Tibial nerve (tissue), 4 donors: ENCODE results near the gene GPR26. TPM values are rescaled to one million over a fixed set of nuclear protein-coding genes. Genes with fewer than 3 reads are reported as not detected.

Experiments used
- DNase-seq, 2 donors: peaks; one replicate each; pipeline ENCODE4 v3.0.0-alpha.2; 2019; ENCODE audit warnings: low spot score in 2 of 2
- H3K27ac ChIP-seq, 4 donors: fragments of 200-600 bp; sonication (generic) in 3 of 4; one replicate each; pipeline ENCODE4 v1.5.1; 2017 to 2019; ENCODE audit warnings: mild to moderate bottlenecking in 1 of 4
- H3K27me3 ChIP-seq, 2 donors: fragments of 200-600 bp; sonication (generic) in 1 of 2; one replicate each; pipeline versions ENCODE4 v1.5.1 to v1.6.0; 2017 to 2019
- H3K36me3 ChIP-seq, 3 donors: fragments of 200-600 bp; sonication (generic); one replicate each; pipeline ENCODE4 v1.5.1; 2018 to 2019
- H3K4me1 ChIP-seq, 4 donors: fragments of 200-600 bp; sonication (generic) in 3 of 4; one replicate each; pipeline ENCODE4 v1.5.1; 2017 to 2019
- H3K4me3 ChIP-seq, 4 donors: fragments of 200-600 bp; sonication (generic) in 3 of 4; one replicate each; pipeline ENCODE4 v1.5.1; 2017 to 2019; ENCODE audit warnings: mild to moderate bottlenecking in 1 of 4, moderate library complexity in 1 of 4
- H3K9me3 ChIP-seq, 4 donors: fragments of 200-600 bp; sonication (generic) in 3 of 4; one replicate each; pipeline ENCODE4 v1.5.1; 2017 to 2019
- CTCF ChIP-seq, 5 experiments: fragments of 200-600 bp in 3 of 5; fragments of 450-650 bp in 2 of 5; sonication (generic) in 3 of 5; IDR thresholded peaks; one replicate each; pipeline ENCODE4 v1.5.1; 2016 to 2019; ENCODE audit warnings: antibody characterized with exemption in 5 of 5, mild to moderate bottlenecking in 3 of 5, moderate library complexity in 2 of 5
- EP300 ChIP-seq, 2 donors: sonication (generic); formaldehyde crosslinking; IDR thresholded peaks; one replicate each; pipeline ENCODE4 v1.6.1; 2017; ENCODE audit warnings: antibody characterized with exemption in 2 of 2, mild to moderate bottlenecking in 1 of 2
- POLR2A ChIP-seq, 2 donors: fragments of 450-650 bp; IDR thresholded peaks; one replicate each; pipeline ENCODE4 v1.6.1; 2017; ENCODE audit warnings: antibody characterized with exemption in 2 of 2, mild to moderate bottlenecking in 2 of 2, moderate library complexity in 2 of 2
- WGBS, 2 donors: methylation state at CpG; one replicate each; pipeline ENCODE4 v1.1.5; 2018; 5-methylcytosine and 5-hydroxymethylcytosine counted together
- total RNA-seq, 4 donors: library from RNA; depleted of rRNA; stranded (reverse); fragments of >200 nt; gene quantifications; one replicate each; pipeline ENCODE4 v1.1.0, GENCODE V29; 2016

GPR26 gene
- total RNA-seq, 4 donors from 2014 or later: not detected

- Histone ChIP-seq H3K27me3 (no peaks in the 10 kb centered on the region), H3K9me3 (no peaks in the 10 kb centered on the region), H3K36me3 (no peaks in the 10 kb centered on the region), H3K4me1 (no peaks in the 10 kb centered on the region), H3K27ac (no peak overlapping the region), H3K4me3 (no peak overlapping the region)
- TF ChIP-seq CTCF (IDR thresholded peaks at IDR 0.05): no peak
- no peak for TF ChIP-seq POLR2A (IDR thresholded peaks at IDR 0.05)
- no peak for TF ChIP-seq EP300 (IDR thresholded peaks at IDR 0.05)
- WGBS, 2 donors: 71 to 86% methylated on average over 9 of the region's 9 CpGs
- DNase-seq: no peak
Observed at GRCh38 chr10:123681285-123681684, 15.1 kb downstream of the GPR26 start.

GRCh38 chr10:123682477-123682876 is 16.3 kb downstream of the GPR26 start:
- WGBS, 2 donors: 76 to 78% methylated on average over 2 of the region's 2 CpGs
- H3K36me3 ChIP-seq: no peaks in the 10 kb centered on the region
- no peak for TF ChIP-seq EP300 (IDR thresholded peaks at IDR 0.05)
- TF ChIP-seq POLR2A (IDR thresholded peaks at IDR 0.05): no peak
- no peak for TF ChIP-seq CTCF (IDR thresholded peaks at IDR 0.05)

GRCh38 chr10:123683459-123683858 is 17.3 kb downstream of the GPR26 start:
- TF ChIP-seq EP300 (IDR thresholded peaks at IDR 0.05) (no peak), POLR2A (IDR thresholded peaks at IDR 0.05) (no peak), CTCF (IDR thresholded peaks at IDR 0.05) (no peak)
- Histone ChIP-seq H3K4me1 (no peaks in the 10 kb centered on the region), H3K4me3 (no peak overlapping the region), H3K36me3 (no peaks in the 10 kb centered on the region), H3K27me3 (no peaks in the 10 kb centered on the region), H3K27ac (no peak overlapping the region), H3K9me3 (no peaks in the 10 kb centered on the region)
- DNase-seq: no peak
- WGBS, 2 donors: 46 to 63% methylated on average over 1 to 3 of the region's 3 CpGs

More at GRCh38 chr10:123682477-123682876, 16.3 kb downstream of the GPR26 start:
- Histone ChIP-seq H3K4me1 (no peaks in the 10 kb centered on the region), H3K4me3 (no peak overlapping the region), H3K9me3 (no peaks in the 10 kb centered on the region), H3K27ac (no peak overlapping the region), H3K27me3 (no peaks in the 10 kb centered on the region)
- no peak for DNase-seq

- Histone ChIP-seq H3K27me3 (no peaks in the 10 kb centered on the region), H3K9me3 (no peaks in the 10 kb centered on the region)
- TF ChIP-seq CTCF (IDR thresholded peaks at IDR 0.05) (no peak), EP300 (IDR thresholded peaks at IDR 0.05) (no peak), POLR2A (IDR thresholded peaks at IDR 0.05) (no peak)
Observed at GRCh38 chr10:123683865-123684264, 17.7 kb downstream of the GPR26 start.

GRCh38 chr10:123685260-123685659 is 19.1 kb downstream of the GPR26 start:
- Histone ChIP-seq H3K27me3 (no peaks in the 10 kb centered on the region), H3K36me3 (no peaks in the 10 kb centered on the region), H3K9me3 (no peaks in the 10 kb centered on the region), H3K4me3 (no peak overlapping the region), H3K4me1 (no peaks in the 10 kb centered on the region), H3K27ac (no peak overlapping the region)
- DNase-seq: no peak
- 60 to 69% methylated on average over 7 to 12 of the region's 12 CpGs for WGBS, 2 donors
- TF ChIP-seq EP300 (IDR thresholded peaks at IDR 0.05) (no peak), POLR2A (IDR thresholded peaks at IDR 0.05) (no peak), CTCF (IDR thresholded peaks at IDR 0.05) (no peak)

More at GRCh38 chr10:123683865-123684264, 17.7 kb downstream of the GPR26 start:
- no peaks in the 10 kb centered on the region for H3K36me3 ChIP-seq
- 56 to 62% methylated on average over 8 of the region's 8 CpGs for WGBS, 2 donors
- no peak overlapping the region for H3K4me3 ChIP-seq
- DNase-seq: no peak
- no peak overlapping the region for H3K27ac ChIP-seq
- H3K4me1 ChIP-seq: no peaks in the 10 kb centered on the region
